GM12874 (cell line): ENCODE measurements around the gene BAIAP2L2.

Source experiments
- CTCF ChIP-seq: IDR thresholded peaks from 2 replicates; pipeline ENCODE4 v1.5.1; 2011; ENCODE audit warnings: low read depth, mild to moderate bottlenecking, control low read depth, low read length, moderate library complexity; ENCODE audit not compliant: insufficient read depth

The BAIAP2L2 gene

GRCh38 chr22:38141217-38141973 is 30.9 kb upstream of the BAIAP2L2 start:
- no peak for TF ChIP-seq CTCF

- no peak for TF ChIP-seq CTCF
Observed at GRCh38 chr22:38139901-38140300, 29.4 kb upstream of the BAIAP2L2 start.

GRCh38 chr22:38138961-38139360 is 28.5 kb upstream of the BAIAP2L2 start:
- TF ChIP-seq CTCF: no peak

GRCh38 chr22:38137876-38138687 is 27.6 kb upstream of the BAIAP2L2 start:
- TF ChIP-seq CTCF: no peak

- no peak for TF ChIP-seq CTCF
Observed at GRCh38 chr22:38136607-38137006, 26.1 kb upstream of the BAIAP2L2 start.

DNA sequence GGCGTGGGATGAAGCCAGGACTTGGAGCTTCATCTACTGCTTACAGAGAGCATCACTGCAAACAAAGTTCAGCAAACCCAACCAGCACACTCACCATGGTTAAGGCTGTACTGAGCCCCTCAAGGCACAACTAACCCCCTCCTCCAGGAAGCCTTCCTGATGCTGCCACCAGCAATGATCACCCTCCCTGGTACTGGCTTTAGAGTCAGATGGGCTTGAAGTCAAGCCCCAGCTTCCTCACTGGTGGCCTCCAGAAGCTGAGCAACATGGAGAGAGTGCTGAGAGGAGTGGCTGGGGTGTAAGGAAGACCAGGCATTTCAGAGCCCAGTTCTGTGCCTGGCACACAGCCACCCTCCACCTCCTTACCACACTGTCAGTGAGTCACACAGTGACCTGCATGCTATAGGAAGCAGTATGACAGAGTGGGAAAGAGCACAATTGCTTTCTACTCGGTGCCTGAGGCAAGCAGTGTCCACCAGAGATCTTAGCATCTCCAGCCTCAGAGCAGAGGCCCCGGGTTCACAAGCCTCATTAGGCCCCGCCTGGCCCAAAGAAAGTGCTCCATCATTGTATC is 24.7 kb upstream of the BAIAP2L2 start:
- TF ChIP-seq CTCF: no peak

DNA sequence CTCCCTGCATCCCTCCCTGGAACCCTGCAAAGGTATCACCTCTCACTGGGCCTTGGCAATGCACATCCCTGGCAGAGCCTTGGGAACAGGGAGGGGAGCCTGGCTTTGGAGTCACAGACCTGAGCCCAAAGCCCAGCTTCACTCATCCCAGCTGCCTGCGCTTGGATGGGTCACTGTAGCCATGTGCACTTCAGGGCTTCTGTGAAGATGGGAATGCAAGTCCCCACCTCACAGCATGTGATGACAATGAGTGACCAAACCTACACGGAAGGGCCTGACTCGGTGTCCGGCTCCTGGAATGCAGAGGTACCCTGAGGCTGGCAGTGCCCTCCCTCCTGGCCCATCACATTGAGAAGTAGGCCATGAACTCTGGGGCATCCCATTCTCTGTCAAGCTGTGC is 22.8 kb upstream of the BAIAP2L2 start:
- TF ChIP-seq CTCF: no peak
